Kidney (tissue), 14 donors: ENCODE results near the gene HAL. TPM values are rescaled to one million over a fixed set of nuclear protein-coding genes. Genes with fewer than 3 reads are reported as not detected.
A peak's percentile ranks its signal among the peaks of the same experiment; 100 is the strongest.

ENCODE experiments used
- DNase-seq, 5 donors: peaks; one replicate each; pipeline ENCODE4 v3.0.0-alpha.2; 2013 to 2020
- FAIRE-seq: peaks from 2 replicates; lab custom pipeline; 2012; peaks lifted over from hg19 to GRCh38; lab: Jason Lieb, UNC
- H3K27ac ChIP-seq, 2 donors: one replicate each; pipeline ENCODE4 v1.7.0; 2013; ENCODE audit warnings: low read depth in 2 of 2, low read length in 2 of 2, inconsistent platforms in 1 of 2
- H3K27me3 ChIP-seq: one replicate; pipeline ENCODE4 v1.7.1; 2013; ENCODE audit warnings: low read length, inconsistent platforms; ENCODE audit not compliant: control insufficient read depth, insufficient read depth
- H3K36me3 ChIP-seq, 3 donors: one replicate each; pipeline versions ENCODE4 v1.7.0 to v1.7.1; 2013; ENCODE audit warnings: low read length in 3 of 3, control low read depth in 1 of 3, inconsistent platforms in 1 of 3; ENCODE audit not compliant: insufficient read depth in 3 of 3, control insufficient read depth in 2 of 3
- H3K4me1 ChIP-seq, 3 donors: one replicate each; pipeline versions ENCODE4 v1.7.0 to v1.7.1; 2013; ENCODE audit warnings: low read length in 3 of 3, inconsistent platforms in 1 of 3, low read depth in 1 of 3; ENCODE audit not compliant: control insufficient read depth in 2 of 3, insufficient read depth in 2 of 3
- H3K4me3 ChIP-seq, 3 donors: one replicate each; pipeline versions ENCODE4 v1.7.0 to v1.8.1; 2013; ENCODE audit warnings: low read length in 3 of 3, control low read depth in 1 of 3, inconsistent platforms in 1 of 3
- H3K9ac ChIP-seq, 3 donors: one replicate each; pipeline versions ENCODE4 v1.7.0 to v1.7.1; 2013; ENCODE audit warnings: low read length in 3 of 3, control low read depth in 1 of 3, inconsistent platforms in 1 of 3
- H3K9me3 ChIP-seq, 3 donors: one replicate each; pipeline versions ENCODE4 v1.7.0 to v1.7.1; 2013; ENCODE audit warnings: low read length in 3 of 3, control low read depth in 1 of 3, inconsistent platforms in 1 of 3; ENCODE audit not compliant: control insufficient read depth in 2 of 3, insufficient read depth in 1 of 3
- intact Hi-C: fragments of 100-400 bp; cut with DNase I; formaldehyde crosslinking; loops from one replicate; pipeline ENCODE4 v1.11.1; 2022
- polyA plus RNA-seq: library from polyadenylated mRNA; stranded (reverse); fragments of 350-450 nt; fragmentation: Illumina TruSeq; extraction: RNeasy Lipid Tissue Mini Kit (QIAGEN cat#74804); gene quantifications from one replicate; pipeline ENCODE4 v1.2.3, GENCODE V29; 2014; ENCODE audit warnings: low read depth, low replicate concordance; ENCODE audit not compliant: insufficient read depth
- total RNA-seq: library from RNA; stranded (reverse); fragmentation: NEBNext Ultra II Directional; extraction: Animal tissue kit (Norgen Biotek cat#: 25700); gene quantifications from one replicate; pipeline ENCODE4 v1.2.1, GENCODE V29; 2021
- TF ChIP-seq, protein P1 (sequence below): IDR thresholded peaks from 3 replicates; pipeline ENCODE4 v1.5.1; 2012; ENCODE audit warnings: mild to moderate bottlenecking, moderate library complexity, borderline replicate concordance; ENCODE audit not compliant: insufficient read depth; ENCODE audit errors: extremely low read depth
- donor health status: control.
- donor health status: control.
- donor health status: control.
- donor health status: control.
- donor health status: control.
- donor health status: DM: yes; HTN: yes; CAD: no.
- donor health status: Normal renal cell carcinoma (clear cell type).

HAL gene
- total and polyA plus RNA-seq, 2 donors from 2014 or later = 0.88 TPM; not detected in 1

DNA sequence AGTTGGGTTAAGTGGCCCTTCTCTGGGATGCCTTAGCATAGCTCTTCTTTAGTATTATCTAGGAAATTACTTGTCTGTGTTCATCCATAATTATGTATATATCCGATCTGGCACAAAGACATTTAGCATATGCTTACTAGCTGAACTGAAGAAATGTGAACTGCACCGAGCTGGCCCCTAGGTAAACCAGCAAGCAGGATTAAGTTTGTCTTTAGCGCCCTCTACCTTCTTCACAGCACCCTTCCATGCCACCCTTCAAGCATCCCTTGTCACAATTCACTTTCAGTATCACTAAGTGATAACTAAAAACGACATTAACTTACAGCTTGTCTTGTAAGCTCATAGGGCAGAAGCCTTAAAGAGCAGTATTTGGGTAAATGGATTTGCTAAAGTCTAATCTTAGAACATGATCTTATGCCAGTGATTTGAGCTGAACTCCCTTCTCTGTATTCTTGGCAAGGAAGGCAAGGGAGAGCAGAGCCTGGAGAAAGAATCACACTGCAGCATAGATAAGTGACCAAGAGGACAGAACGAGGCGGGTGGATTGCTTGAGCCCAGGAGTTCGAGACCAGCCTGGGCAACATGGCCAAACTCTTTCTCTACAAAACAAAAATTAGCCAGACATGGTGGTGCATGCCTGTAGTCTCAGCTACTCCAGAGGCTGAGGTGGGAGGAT is 2.6 kb upstream of the HAL start:
- Histone ChIP-seq H3K36me3 (peaks cover 0 to 2% (median 0%) of the 10 kb centered on the region in 3 donors), H3K9me3 (no peaks in the 10 kb centered on the region), H3K27ac (no peak overlapping the region), H3K9ac (no peak overlapping the region), H3K27me3 (no peaks in the 10 kb centered on the region), H3K4me3 (no peak overlapping the region), H3K4me1 (no peaks in the 10 kb centered on the region)
- peak; percentile 83 for FAIRE-seq
- TF ChIP-seq, protein P1, sequence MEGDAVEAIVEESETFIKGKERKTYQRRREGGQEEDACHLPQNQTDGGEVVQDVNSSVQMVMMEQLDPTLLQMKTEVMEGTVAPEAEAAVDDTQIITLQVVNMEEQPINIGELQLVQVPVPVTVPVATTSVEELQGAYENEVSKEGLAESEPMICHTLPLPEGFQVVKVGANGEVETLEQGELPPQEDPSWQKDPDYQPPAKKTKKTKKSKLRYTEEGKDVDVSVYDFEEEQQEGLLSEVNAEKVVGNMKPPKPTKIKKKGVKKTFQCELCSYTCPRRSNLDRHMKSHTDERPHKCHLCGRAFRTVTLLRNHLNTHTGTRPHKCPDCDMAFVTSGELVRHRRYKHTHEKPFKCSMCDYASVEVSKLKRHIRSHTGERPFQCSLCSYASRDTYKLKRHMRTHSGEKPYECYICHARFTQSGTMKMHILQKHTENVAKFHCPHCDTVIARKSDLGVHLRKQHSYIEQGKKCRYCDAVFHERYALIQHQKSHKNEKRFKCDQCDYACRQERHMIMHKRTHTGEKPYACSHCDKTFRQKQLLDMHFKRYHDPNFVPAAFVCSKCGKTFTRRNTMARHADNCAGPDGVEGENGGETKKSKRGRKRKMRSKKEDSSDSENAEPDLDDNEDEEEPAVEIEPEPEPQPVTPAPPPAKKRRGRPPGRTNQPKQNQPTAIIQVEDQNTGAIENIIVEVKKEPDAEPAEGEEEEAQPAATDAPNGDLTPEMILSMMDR = peak; percentile 78
- DNase-seq = peak in 3 of 5 donors; percentile 43 to 82 (median 77)
- intact Hi-C loops = no loop called here

DNA sequence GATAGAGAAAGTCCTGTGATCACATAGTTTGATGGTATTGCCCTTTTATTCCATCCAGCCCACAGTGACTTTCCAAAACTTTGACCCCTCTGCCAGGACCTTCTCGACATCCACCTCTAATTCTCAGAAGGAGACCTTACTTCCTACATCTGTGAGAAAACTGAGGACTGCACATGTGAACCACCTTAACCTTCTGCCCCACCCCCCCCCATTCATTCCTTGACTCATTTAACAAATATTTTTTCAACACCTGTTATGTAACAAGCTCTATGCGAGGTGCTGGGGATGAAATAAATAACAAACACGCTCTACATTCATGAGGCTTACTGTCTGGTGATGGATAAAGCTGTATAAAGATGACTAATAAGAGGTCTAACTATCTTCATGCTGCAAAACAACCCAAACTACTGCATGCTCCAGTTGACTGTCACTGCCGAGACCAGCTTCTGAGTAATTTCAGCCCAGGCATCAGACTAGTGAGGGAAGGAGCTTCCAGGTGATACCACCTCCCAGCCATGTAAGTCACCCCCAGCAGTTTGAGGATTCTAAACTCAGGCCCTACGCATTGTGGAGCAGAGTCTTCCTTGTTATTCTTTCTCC is 1.9 kb upstream of the HAL start:
- TF ChIP-seq, protein P1 = no peak
- H3K9ac ChIP-seq = no peak overlapping the region
- no peak overlapping the region for H3K27ac ChIP-seq
- H3K27me3 ChIP-seq = no peaks in the 10 kb centered on the region
- peaks cover 0 to 2% (median 0%) of the 10 kb centered on the region in 3 donors for H3K36me3 ChIP-seq
- H3K9me3 ChIP-seq = no peaks in the 10 kb centered on the region
- no peaks in the 10 kb centered on the region for H3K4me1 ChIP-seq
- FAIRE-seq (no peak), DNase-seq (no peak)
- no peak overlapping the region for H3K4me3 ChIP-seq
- intact Hi-C loops = no loop called here

DNA sequence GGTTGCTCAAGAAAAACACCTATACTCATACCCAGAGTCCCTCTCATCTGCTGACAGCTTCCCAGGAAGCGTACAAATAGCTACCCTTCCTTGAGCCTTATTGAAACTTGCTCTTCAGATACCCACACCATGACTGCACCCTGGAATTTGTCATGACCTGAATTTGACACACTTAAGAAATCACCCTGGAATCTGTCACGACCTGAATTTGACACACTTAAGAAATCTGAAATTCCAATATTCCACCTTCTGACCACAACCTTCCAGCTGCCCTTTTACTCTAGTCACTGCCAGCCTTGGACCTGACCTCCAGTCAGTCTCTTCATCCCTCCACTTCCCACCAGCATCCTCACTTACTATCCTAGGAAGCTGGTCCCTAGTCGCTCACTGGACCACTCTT is 1.1 kb upstream of the HAL start:
- FAIRE-seq (no peak), DNase-seq (no peak)
- intact Hi-C loops = no loop called here
- no peak overlapping the region for H3K27ac ChIP-seq
- H3K36me3 ChIP-seq = no peaks in the 10 kb centered on the region
- H3K27me3 ChIP-seq = no peaks in the 10 kb centered on the region
- H3K4me1 ChIP-seq = no peaks in the 10 kb centered on the region
- H3K9ac ChIP-seq = no peak overlapping the region
- no peaks in the 10 kb centered on the region for H3K9me3 ChIP-seq
- H3K4me3 ChIP-seq = no peak overlapping the region
- TF ChIP-seq, protein P1 = no peak
